Right renal pelvis (tissue), 4 donors: ENCODE results near the gene SOCS7. TPM values are rescaled to one million over a fixed set of nuclear protein-coding genes. Genes with fewer than 3 reads are reported as not detected.

Experiments
- DNase-seq, 4 donors: peaks; one replicate each; pipeline ENCODE4 v3.0.0-alpha.2; 2013; ENCODE audit warnings: low read depth in 4 of 4, low spot score in 3 of 4, missing footprints in 1 of 4
- polyA plus RNA-seq, 4 donors: library from polyadenylated mRNA; unstranded; fragments of 120-200 nt; gene quantifications; one replicate each; pipeline ENCODE4 v1.2.1, GENCODE V29; 2013; ENCODE audit not compliant: insufficient read length in 4 of 4

Gene SOCS7
- polyA plus RNA-seq, 4 donors: 16.9 to 20.4 (median 18.3) TPM

- no peak for DNase-seq
These were observed 66.5 kb downstream of the SOCS7 start for GRCh38 chr17:38418062-38418692.

DNA sequence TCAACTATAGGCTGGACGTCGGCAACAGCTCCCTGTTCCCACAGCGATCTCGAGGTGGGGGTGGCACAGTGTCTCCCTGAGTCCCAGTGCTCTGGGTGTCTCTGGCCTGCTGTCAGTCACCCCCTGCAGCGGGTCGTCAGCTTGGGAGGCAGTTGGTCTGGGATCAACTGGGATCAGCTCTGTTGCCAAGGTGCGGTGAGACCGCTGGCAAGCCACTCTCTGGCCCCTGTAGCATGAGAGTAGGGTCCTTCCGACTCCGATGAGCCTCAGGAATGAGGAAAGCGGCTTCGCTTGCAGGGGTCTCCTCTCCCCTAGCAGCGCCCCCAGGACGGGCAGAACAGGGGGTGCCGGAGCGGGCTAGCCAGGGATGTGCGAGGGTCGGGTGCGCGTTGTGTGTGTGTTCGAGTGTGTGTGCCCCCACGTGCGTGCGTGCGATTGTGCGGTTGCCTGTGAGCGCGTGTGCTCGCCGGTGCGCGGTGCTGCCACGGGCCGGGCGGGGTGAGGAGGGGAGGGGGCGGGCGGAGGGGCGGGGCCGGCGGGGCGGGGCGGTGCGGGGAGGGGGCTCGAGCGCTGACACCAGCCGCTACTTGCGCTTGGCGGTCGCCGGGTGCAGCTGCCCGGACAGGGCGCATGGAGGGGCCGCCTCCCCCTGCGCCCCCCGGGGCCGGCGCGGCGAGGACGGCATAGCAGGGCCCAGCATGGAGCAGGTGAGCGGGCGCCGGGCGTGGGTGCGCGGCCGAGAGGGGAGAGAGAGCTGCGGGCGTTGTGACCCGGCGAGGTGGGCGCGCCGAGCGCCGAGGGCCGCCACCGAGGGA is 67.3 kb downstream of the SOCS7 start:
- DNase-seq: no peak

DNA sequence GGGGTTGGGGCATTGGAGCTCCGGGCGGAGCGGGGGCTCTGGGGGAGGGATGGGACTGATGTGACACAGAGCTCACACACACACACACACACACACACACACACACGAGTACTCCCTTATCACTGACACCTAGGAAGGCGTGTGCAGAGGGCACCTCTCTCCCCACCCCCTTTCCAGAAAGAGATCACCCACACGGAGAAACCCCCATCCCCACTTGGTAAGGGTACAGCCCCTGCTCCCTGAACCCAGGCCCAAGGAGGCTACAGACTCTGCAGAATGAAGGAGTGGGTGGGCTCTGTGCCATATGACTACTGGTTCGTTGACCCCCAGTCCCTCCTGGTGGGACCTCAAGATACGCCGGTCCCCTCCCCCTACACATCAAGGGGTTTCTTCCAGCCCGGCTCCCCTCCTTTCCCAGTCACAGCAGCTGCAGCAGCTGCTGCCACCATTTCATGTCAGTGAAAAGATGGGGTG is 67.9 kb downstream of the SOCS7 start:
- no peak for DNase-seq

DNA sequence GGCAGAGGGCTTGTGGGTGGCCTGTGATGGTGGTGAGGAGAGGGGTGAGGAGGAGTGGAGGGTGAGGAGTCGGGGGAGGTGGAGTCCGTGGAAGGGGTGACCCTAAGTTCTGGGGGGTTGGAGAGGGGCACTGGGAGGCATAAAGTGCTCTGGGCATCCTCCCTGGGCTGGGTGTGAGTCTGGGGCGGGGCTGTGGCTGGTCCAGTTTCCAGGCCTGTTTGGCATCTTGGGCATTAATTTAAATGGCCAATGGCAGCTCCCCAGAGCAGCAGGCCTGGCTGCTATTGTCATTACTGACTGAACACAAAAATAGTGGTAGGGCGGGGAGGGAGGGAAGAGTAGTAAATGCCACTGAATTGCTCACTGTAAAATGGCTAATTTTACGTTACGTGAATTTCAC is 68.9 kb downstream of the SOCS7 start:
- DNase-seq: no peak

DNA sequence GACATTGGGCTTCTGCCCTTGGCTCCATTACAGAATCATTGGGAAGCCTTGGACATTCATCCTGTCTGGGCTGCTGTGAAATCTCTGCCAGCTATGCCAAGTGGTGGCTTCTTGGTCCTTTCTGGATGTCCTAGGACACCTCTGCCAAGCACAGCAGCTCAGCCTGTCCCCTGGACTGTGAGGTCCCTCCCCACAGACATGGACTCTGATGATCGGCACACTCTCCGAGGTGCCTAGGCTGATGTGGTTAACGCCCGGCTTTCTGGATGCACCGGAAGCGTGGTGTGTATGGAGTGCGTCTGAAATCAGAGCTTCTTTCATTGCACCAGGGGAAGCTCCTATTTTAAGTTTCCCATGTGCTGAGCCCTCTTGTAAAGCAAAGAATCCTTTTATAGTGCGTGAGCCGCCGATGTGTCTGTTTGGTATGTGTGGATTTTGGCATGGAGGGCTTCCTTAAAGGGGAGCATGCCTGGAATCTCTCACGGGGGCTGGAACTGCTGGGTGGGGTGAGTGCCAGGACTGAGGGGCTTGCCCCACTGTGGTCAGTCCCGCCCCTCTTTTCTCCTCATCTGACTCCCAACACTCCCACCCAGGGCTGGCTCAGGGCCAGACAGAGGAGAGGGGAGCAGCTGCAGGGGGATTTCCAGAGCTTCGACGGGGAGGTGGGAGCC is 69.7 kb downstream of the SOCS7 start:
- peak in 1 of 4 donors; percentile 47 for DNase-seq

DNA sequence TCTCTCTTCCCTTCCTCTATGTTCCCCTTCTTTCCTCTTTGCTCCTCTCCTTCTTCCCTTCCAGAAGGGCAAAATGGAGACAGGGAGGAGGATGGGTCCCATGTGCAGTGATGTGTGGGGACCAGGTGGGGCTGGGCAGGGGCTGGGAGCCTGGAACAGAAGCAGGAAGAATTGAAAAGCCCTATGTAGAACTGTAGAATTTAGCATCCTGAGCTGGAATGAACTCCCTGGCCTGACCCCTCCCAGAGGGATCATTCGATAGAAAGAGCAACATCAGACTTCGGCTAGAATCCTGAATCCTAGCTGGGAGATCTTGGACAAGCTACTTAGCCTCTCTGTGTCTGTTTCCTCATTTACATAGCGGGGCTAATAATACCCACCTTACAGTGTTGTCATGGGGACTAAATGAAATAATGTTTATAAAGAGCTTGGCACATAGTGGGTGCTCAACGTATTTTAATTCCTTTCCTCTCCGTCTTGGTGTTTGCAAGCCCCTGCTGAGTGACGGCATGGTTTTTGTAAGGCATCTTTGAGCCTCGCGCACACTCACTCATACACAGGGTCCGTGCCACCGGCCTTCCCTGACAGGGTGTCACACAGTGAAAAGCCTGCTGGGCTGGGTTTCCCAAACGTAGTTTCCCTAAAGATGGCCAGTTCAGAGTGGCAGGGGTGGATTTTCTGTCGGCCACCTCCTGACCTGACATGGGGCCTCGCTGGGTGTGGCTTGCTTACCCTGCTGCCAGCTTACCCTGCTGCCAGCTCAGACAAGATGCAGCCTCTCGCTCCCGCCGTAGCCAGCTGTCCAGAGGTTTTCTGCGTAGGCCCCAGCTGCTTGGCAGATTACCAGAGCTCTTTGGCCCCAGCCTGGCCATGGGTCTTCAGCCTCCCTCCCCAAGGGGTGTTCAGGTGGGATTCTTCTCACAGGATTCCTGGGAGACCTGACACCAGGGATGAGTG is 70.5 kb downstream of the SOCS7 start:
- DNase-seq: no peak

DNA sequence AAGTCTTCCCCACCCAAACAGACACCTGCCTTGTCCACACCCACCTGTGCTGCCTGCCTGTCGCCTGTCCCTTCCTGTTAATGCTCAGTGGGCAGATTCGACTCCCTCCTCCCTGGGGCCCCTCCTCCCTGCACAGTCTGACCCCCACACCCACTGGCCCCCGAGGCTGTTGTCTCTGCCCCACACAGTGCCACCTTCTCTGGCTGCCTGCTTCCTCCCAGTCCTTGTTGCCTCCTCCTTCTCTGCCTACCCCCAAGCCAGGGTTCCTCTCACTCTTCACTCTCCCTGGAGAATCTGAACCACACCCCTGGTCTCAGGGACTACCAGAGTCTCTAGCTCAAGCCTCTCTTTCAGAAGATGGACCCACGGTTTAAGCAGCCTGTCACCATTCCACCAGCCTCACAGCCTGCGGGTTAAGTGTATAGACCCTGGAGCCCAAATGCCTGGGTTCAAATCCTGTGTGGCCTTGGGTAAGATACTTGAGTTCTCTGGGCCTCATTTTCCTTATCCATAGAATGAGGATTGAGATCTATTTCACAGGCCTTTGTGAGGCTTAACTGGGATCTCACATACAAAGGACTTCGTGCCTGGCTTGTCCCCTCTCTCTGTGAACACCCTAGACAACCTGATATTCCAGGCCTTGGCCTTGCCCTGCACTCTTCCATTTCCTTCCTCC is 72.8 kb downstream of the SOCS7 start:
- no peak for DNase-seq

DNA sequence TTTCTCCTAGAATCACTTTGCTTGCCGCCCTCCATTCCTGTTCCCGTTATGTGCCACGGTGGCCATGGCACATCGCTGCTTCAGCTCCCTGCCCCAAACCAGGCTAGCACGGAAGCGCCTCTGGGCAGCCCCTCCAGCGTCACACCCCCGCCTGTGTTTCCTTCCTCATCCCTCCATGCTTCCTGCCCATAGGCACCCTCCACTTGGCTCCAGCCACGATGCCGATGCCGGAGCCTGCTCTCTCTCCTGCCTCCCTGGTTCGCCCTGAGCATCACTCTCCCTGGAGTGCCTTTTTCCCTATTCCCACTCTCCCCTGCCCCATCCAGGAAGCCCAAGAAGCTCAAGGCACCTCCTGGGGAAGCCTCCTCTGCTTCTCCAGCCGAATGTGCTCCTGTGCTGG is 73.4 kb downstream of the SOCS7 start:
- no peak for DNase-seq

DNA sequence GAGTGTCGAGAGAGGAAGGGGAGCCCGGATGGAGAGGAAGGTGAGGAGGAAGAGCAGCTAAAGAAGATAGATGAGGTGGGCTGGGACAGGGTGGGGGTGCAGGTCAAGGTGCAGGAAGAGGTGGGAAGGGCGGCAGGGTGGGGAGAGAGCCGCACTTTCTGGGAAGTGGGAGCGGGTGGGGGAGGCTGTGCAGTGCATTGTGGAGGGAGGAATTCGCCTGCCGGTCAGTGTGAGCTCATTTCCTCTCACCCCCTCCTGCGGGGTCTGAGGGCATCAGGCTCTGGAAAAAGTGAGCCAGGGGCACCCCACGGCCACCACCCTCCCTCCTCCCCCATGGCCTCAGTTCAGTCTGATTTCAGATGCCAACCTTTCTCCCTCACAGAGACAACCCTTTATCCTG is 74.1 kb downstream of the SOCS7 start:
- no peak for DNase-seq

GRCh38 chr17:38426441-38426840 is 74.8 kb downstream of the SOCS7 start:
- no peak for DNase-seq

DNA sequence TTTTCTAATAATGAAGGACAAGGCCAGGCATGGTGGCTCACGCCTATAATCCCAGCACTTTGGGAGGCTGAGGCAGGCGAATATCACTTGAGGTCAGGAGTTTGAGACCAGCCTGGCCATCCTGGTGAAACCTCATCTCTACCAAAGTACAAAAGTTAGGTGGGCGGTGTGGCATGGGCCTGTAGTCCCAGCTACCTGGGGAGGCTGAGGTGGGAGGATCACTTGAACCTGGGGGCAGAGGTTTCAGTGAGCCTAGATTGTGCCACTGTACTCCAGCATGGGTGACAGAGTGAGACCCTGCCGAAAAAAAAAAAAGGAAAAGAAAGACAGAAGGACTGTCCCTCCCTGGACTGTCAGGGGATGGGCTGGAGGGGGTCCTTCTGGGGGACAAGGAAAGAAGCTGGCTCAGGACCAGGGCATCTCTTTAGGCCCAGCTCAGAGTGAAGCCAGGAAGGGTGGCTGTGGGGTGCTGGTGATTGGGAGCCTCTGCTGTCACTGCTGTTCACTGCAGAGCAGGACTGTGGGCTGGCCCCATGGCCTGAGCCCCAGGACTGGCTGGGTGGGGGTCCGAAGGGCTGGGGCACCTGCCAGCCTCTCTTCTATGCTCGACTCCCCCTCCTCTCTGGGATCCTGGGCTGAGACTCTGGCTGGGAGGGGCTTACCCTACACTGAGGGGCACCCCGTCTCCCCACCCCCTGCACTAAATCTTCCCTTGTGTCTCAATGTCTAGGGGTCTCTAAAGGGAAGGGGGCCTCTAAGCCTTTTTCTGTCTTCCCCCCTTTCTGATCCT is 75.7 kb downstream of the SOCS7 start:
- no peak for DNase-seq

- DNase-seq: no peak
These were observed 76.5 kb downstream of the SOCS7 start, which contains the start of gene ARHGAP23 for GRCh38 chr17:38428112-38428642. TSS of gene ARHGAP23 (plus strand) at chr17:38428464. CDS start at chr17:38428486, 22 bp downstream.

DNA sequence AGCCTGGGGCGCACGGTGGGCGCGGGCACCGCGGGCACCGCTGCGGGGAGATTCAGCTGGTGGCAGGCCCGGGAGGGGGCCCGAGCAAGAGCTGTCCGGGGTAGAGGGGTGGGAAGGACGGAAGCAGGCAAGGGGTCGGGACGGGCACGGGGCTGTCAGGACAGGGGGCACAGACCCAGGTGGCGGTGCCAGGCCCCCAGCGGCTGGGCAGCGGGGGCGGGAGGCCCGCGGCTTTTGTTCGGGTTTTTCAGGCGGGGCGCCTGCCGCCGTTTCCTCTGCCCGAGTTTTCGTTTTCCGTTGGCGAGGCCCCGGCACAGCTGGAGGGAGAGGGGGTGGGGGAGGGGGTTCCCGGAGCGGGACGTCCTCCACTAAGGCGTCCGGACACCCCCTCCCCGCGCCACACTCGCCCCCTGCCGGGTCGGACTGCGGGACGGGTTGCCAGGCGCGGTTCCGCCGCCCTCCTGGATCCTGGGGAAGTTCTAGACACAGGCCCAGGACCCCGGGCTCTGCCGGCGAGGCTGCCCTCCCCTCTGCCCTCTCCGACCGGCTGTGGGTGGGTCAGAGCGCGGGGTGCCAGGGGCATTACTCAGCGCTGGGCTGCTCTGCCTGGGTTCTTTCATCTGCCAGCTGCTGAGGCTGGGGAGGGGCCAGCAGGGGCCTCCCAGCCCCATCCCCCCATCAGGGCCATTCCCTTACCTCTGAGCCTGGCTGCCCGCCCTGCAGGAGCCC is 77.2 kb downstream of the SOCS7 start:
- no peak for DNase-seq

GRCh38 chr17:38429476-38430100 is 77.9 kb downstream of the SOCS7 start:
- DNase-seq: no peak

- DNase-seq: no peak
These were observed 78.7 kb downstream of the SOCS7 start for GRCh38 chr17:38430316-38430715.

- no peak for DNase-seq
These were observed 79.2 kb downstream of the SOCS7 start for GRCh38 chr17:38430822-38431221.

DNA sequence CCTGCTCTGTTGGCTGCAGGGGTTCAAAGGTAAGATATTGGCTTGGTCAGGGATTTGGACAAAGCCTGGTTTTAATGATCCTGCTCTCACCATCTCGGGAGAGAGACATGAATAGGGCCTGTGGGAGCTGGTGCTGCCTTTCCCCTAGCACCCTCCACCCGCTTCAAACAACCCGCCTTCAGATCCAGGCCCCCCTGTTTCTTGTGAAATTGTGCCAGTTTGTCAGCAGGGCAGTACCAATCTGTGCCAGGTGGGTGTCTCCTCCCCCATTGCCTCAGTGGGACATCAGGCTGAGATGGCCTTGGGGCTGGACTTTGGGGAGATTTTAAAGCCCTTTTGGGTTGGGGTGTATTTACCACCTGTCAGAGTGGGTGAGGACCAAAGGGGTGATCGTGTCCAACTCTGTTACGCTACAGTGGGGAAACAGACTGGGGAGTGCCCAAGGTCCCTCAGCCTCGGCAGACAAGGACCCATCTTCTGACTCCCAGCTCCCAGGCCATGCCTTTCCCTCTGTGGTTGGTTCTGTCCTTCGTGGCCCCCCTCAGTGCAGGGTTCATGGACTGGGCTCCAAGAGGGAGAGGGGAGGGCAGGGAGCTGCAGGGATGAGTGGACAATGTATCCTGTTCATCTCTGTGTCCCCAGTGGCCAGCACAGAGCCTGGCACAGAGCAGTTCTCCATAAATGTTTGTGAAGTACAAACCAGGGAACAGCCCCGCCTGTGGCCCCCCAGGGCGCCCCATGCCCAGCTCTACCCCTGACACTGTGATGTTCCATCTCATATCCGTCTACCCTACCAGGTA is 79.9 kb downstream of the SOCS7 start:
- DNase-seq: no peak
